Uterus (tissue), 4 donors: ENCODE data around the gene DMRTB1. TPM values are rescaled to one million over a fixed set of nuclear protein-coding genes. Genes with fewer than 3 reads are reported as not detected.

Experiments
- DNase-seq, 2 donors: peaks; one replicate each; pipeline ENCODE4 v3.0.0-alpha.2; 2019 to 2020
- H3K27ac ChIP-seq, 2 donors: fragments of 200-600 bp; sonication (generic); 1 replicate in 1 of 2; 2 replicates in 1 of 2; pipeline ENCODE4 v1.5.1; 2016 to 2018
- H3K27me3 ChIP-seq, 2 donors: fragments of 200-600 bp; sonication (generic); one replicate each; pipeline ENCODE4 v1.5.1; 2018 to 2019; ENCODE audit warnings: control low read depth in 1 of 2
- H3K36me3 ChIP-seq, 2 donors: fragments of 200-600 bp; sonication (generic); one replicate each; pipeline ENCODE4 v1.5.1; 2019; ENCODE audit warnings: control low read depth in 1 of 2
- H3K4me1 ChIP-seq, 2 donors: fragments of 200-600 bp; sonication (generic); one replicate each; pipeline ENCODE4 v1.5.1; 2018 to 2019; ENCODE audit warnings: control low read depth in 1 of 2
- H3K4me3 ChIP-seq, 2 donors: fragments of 200-600 bp; sonication (generic); 1 replicate in 1 of 2; 2 replicates in 1 of 2; pipeline ENCODE4 v1.5.1; 2018 to 2019; ENCODE audit warnings: mild to moderate bottlenecking in 1 of 2
- H3K9me3 ChIP-seq, 2 donors: fragments of 200-600 bp; sonication (generic); one replicate each; pipeline ENCODE4 v1.5.1; 2019; ENCODE audit warnings: control low read depth in 1 of 2
- CTCF ChIP-seq, 4 experiments: fragments of 200-600 bp in 2 of 4; fragments of 450-650 bp in 2 of 4; sonication (generic) in 2 of 4; IDR thresholded peaks; one replicate each; pipeline ENCODE4 v1.5.1; 2016 to 2019; ENCODE audit warnings: antibody characterized with exemption in 4 of 4, mild to moderate bottlenecking in 2 of 4, moderate library complexity in 1 of 4
- POLR2A ChIP-seq, 2 donors: fragments of 450-650 bp; IDR thresholded peaks; one replicate each; pipeline ENCODE4 v1.6.1; 2016; ENCODE audit warnings: antibody characterized with exemption in 2 of 2, mild to moderate bottlenecking in 1 of 2, moderate library complexity in 1 of 2
- intact Hi-C: fragments of 100-400 bp; cut with DNase I; formaldehyde crosslinking; loops from one replicate; pipeline ENCODE4 v1.15.1; 2023; ENCODE audit warnings: low total_unique reads
- total RNA-seq, 4 donors: library from RNA; depleted of rRNA in 3 of 4; stranded (reverse); fragments of >200 nt in 3 of 4; gene quantifications; one replicate each; pipeline versions ENCODE4 v1.1.0 to v1.2.4, GENCODE V29; 2014 to 2023
- donor health status: DM: yes; HTN: yes; CAD: no.

Gene DMRTB1
- total RNA-seq, 4 donors from 2014 or later: not detected

- Histone ChIP-seq H3K4me3 (no peak overlapping the region), H3K27me3 (no peaks in the 10 kb centered on the region), H3K27ac (no peak overlapping the region), H3K4me1 (no peaks in the 10 kb centered on the region), H3K9me3 (no peaks in the 10 kb centered on the region), H3K36me3 (no peaks in the 10 kb centered on the region)
- no peak for DNase-seq
- no peak for TF ChIP-seq POLR2A (IDR thresholded peaks at IDR 0.05)
- TF ChIP-seq CTCF (IDR thresholded peaks at IDR 0.05): no peak
- intact Hi-C loops: no loop called here
Observed at GRCh38 chr1:53460666-53461322, 1.6 kb downstream of the DMRTB1 start.

GRCh38 chr1:53461323-53462044, 2.3 kb downstream of the DMRTB1 start:
- no peaks in the 10 kb centered on the region for H3K9me3 ChIP-seq
- intact Hi-C loops: no loop called here
- TF ChIP-seq POLR2A (IDR thresholded peaks at IDR 0.05) (no peak), CTCF (IDR thresholded peaks at IDR 0.05) (no peak)
- H3K4me3 ChIP-seq: no peak overlapping the region
- no peaks in the 10 kb centered on the region for H3K27me3 ChIP-seq
- H3K4me1 ChIP-seq: no peaks in the 10 kb centered on the region
- no peaks in the 10 kb centered on the region for H3K36me3 ChIP-seq
- DNase-seq: no peak
- no peak overlapping the region for H3K27ac ChIP-seq

GRCh38 chr1:53462193-53462592, 3.0 kb downstream of the DMRTB1 start:
- Histone ChIP-seq H3K4me3 (no peak overlapping the region), H3K27me3 (no peaks in the 10 kb centered on the region), H3K9me3 (no peaks in the 10 kb centered on the region), H3K4me1 (no peaks in the 10 kb centered on the region), H3K27ac (no peak overlapping the region), H3K36me3 (no peaks in the 10 kb centered on the region)
- TF ChIP-seq POLR2A (IDR thresholded peaks at IDR 0.05): no peak
- no peak for TF ChIP-seq CTCF (IDR thresholded peaks at IDR 0.05)
- intact Hi-C loops: no loop called here
- DNase-seq: no peak

GRCh38 chr1:53462769-53463501, 3.7 kb downstream of the DMRTB1 start:
- no peak for TF ChIP-seq POLR2A (IDR thresholded peaks at IDR 0.05)
- intact Hi-C loops: no loop called here

GRCh38 chr1:53463961-53464899, 5.0 kb downstream of the DMRTB1 start:
- intact Hi-C loops: no loop called here
- TF ChIP-seq POLR2A (IDR thresholded peaks at IDR 0.05): no peak
- no peak for TF ChIP-seq CTCF (IDR thresholded peaks at IDR 0.05)
- Histone ChIP-seq H3K36me3 (no peaks in the 10 kb centered on the region), H3K9me3 (no peaks in the 10 kb centered on the region), H3K4me3 (no peak overlapping the region), H3K4me1 (no peaks in the 10 kb centered on the region), H3K27me3 (no peaks in the 10 kb centered on the region), H3K27ac (no peak overlapping the region)
- no peak for DNase-seq

More at GRCh38 chr1:53462769-53463501, 3.7 kb downstream of the DMRTB1 start:
- H3K9me3 ChIP-seq: no peaks in the 10 kb centered on the region
- no peak for DNase-seq
- H3K4me1 ChIP-seq: no peaks in the 10 kb centered on the region
- no peaks in the 10 kb centered on the region for H3K36me3 ChIP-seq
- no peak overlapping the region for H3K27ac ChIP-seq
- H3K4me3 ChIP-seq: no peak overlapping the region
- no peaks in the 10 kb centered on the region for H3K27me3 ChIP-seq
